HG02588 (cell line): ENCODE data around the gene SHANK2.

Experiments used
- ATAC-seq: cut with Tn5 transposase; IDR thresholded peaks from one replicate; pipeline ENCODE4 v1.9.1; 2021; ENCODE audit warnings: mild to moderate bottlenecking, moderate library complexity; ENCODE audit not compliant: unreplicated experiment

Gene SHANK2

DNA sequence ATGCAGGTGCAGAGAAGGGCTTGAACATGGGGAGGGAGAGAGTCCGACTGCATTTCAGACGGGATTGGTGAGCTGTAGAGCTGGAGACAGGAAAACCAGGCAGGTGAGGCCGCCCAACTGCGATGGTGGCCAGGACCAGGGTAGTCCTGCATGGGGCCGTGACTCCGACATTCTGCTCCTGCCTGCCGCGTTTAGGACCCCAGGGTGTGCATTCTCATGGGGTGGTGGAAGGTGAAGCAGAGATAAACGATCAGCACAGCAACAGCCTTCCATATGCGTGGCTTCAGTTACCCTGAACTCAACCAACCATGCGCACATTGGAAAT, 29.3 kb downstream of the SHANK2 start:
- no peak for ATAC-seq

DNA sequence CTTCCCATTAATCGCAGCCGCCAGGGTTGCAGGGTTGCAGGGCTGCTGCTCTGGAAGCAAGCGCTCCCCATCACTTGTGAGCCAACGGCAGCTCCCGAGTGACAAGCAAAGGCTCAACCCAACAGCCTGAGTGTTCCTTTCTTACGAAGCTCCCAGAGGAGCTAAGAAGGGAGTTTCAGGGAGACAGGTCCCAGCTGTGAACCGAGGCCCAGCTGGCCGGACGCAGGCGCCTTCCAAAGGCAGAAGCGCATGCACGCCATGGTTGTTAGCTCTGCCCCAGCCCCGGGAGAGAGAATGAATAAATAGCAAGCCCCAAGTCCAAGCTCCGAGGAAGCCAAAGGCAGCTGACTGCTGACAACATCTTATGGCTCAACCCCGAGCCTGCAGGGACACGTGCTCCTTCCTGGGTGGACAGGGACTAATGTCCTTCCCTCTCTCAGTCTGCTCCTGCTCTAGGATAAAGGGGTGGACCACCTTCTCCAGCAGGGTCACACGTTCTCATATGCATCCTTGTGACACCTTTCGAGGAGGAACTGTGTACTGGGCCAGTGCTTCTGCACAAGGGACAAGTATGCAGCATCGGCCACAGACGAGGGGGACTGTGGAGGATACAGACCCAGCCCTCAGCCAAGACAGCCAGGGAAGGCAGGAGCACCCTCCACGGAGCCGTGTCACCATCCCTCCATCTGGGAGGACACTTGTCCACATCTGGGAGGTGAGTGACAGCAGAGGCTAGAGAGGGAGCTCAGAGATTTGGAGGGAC, 29.9 kb downstream of the SHANK2 start:
- ATAC-seq: no peak

DNA sequence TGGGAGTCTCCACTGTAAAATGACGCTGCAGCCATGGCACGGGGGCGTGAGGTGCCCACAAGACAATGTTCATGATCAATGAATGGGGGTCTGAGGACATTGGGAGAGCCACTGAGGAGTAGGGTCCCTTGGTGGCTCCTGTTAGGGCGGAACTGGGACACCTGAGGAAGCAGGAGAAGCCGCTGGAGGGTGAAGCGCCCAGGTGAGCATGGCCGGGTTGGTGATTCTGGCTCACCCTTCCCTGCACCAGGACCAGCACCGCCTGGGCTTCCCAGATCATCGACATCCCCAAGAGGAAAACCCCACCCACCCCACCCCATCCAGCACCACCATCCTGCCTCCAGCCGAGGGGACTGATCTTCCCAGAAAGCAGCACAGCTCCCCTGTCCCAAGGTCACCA, 30.6 kb downstream of the SHANK2 start:
- no peak for ATAC-seq

DNA sequence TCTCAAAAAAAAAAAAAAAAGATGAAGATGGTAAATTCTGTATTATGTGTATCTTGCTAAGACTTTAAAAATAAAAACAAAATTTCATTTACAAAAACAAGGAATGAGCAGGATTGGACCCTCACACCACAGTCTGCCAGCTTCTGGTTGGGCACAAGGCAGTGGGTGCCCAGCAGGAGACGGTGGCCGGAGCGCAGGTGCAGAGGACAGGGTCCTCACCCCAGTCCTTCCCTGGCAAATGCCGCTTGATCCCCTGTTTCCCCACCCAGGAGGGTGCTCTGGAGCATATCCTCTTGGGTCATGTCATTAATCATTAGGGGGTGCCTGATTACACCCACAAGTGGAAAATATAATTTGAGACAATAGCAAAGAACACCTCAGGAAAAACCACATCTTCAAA, 31.2 kb downstream of the SHANK2 start:
- no peak for ATAC-seq

DNA sequence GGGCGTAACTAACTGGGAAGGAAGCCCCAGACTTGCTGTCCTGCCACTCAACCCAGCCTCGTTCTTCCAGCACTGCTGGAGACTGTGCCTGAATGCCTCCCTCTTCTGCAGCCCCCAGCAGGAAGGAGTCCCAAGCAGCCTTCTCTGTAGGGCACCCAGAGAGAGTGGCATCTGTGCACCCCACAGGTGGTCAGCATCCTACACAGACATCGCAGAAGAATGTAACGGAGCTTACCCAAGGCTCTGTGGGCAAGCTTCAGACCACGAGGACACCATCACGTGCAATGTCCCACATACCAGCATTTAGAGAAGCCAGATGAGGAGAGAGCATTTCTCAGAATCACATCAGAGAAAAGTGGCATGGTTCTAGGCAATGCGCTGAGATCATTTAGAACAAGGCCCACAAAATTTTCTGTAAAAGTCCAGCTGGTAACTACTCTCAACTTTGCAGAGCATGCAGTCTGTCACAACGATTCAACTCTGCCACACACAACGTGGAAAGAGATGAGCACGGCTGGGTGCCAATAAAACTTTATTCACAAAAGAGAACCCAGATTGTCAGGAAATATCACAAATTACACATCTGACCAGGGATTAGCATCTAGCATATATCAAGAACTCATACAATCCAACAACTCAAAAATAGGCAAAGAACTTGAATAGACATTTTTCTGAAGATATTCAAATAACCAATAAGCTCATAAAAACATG, 33.4 kb downstream of the SHANK2 start:
- no peak for ATAC-seq

DNA sequence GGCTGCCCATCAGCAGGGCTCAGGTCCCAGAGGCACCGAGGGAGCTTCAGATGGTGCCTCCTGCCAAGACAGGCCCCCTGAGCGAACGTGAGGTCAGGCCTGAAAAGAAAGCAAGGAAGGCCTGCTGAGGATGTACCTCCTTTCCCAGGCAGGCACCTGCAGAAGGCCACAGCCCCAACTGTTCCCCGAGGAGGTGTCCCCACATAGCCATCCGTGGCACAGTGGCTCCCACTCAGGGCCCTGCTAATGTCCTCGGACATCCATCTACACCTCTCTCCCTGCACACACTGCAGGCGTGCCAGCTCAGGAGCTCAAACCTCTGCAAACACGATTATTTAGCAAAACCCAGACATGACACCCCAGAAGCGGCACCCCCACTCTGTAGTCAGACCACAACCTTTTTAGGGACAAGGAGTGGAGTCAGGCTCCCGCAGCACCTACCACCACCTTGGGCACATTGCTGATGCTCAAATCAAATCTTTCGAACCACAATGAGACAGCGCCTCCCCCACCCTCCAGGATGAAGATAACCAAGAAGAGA, 36.9 kb downstream of the SHANK2 start:
- ATAC-seq: no peak

DNA sequence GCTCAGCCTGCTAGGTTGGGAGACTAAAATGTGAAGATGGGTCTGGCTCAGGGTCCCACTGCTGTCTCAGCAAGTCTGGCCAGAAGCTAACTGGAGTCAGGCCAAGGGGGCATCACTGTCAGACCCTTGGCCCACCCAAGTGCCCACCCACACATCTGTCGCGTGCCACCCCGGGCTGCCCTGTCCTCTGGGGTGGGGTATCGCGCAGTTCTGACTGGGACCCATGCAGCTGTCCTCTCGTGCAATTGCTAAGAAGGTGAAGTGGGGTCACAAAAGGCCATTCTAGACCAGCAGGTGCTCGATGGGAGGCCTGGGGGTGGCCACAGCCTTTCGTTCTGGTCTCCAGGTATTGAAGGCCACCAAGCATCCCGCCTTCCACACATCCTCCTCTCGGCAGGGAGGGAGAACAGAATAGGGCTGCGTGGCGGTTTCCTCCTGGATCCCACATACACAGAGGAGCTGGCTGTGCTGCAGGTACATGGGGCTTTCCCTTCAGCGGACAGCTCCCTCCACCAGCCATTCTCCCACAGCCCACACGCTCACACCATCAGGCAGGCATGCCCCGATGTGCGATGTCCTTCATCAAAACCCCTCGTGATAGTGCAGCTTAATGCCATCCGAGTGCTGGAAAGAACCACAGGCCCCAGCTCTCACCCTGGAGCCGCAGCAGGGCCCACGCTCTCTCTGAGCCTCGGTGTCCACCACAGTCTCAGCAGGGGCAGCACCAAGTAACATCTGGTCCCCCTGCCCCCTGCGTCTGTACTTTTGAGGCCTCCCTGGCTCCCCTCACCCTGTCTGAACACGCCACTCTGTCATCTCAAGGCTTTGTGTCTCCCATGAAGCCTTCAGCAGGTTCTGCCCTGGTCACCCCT, 37.6 kb downstream of the SHANK2 start:
- ATAC-seq: no peak

DNA sequence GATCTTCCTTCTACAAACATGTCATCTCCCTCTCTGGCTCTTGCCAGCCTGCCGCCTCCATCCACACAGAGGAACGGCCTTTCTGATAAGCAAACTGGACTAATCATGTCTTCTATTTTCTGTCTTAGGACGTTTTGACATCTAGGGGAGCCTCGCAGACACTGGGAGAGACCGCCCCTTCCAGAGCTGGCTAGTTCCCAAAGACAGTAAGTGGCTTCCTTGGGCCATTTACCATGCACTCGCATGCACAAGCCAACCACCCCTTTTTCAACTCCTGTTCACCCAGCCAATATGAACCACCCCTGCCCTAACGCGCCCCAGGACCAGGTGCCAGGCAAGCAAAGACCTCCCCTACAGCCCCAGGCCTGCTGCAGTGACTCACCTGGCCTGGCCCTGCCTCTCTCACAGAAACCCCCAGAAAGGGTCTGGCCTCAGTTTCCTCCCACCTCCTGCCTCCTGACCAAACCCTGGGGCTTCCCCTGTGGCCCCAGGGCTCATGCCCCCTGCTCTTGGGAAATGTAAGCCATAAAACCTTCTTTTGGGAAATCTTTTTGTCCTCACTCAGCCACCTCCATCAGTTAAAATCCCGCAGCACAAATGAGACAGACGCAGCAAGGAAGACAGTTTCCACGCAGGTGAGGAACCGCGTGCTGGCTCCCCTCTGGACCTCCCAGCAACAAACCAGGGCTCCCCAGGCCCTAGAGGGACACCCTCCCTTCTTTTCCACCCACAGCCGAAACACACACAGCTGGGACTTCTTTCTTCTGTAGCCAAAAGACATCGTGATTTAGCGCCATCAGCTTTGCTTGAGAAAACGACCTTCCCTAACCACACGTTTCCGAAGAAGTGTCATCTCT, 38.5 kb downstream of the SHANK2 start:
- ATAC-seq: no peak

DNA sequence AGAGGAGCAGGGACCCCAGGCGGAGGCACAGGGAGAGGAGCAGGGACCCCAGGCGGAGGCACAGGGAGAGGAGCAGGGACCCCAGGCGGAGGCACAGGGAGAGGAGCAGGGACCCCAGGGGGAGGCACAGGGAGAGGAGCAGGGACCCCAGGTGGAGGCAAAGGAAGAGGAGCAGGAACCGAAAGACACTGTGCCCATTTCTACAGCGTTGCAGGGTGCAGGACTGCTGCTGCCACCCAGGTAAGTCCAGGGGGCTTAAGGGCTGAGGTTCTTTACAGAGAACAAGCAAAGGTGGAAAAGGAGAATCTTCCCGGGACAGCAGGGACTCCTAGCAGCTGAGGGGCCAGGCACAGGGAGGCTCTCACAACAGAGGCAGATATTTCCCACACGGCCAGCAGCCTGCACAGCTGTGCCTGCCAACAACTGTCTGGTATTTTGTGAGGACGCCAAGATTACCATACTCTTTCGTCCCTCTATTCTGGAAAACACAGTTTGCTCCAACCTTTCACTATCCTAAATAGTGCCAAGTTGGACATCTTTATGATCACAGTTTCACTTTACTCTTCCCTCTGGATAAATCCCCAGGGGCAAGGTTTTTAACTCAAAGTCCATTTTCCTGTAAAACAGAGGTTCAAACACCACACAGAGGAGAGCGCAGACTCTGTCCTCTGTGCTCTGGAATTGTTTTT, 39.4 kb downstream of the SHANK2 start:
- no peak for ATAC-seq

DNA sequence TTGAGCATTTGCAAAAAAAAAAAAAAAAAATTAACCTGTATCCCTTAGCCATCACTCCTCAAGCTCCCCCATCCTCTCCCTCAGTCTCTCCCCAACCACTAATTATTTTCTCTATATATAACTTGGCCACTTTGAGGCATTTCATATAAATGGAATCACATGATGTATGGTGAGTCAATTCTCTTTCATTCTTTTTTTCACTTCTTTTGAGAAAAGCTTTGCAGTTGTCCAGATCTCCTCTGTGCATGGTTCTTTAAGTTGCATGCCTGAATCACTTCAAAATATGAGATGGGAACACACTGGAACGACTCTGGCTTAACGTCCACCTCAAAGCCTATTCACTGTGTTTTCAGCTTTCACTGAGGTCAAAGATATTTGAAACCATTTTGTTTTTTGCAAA, 40.7 kb downstream of the SHANK2 start:
- no peak for ATAC-seq

DNA sequence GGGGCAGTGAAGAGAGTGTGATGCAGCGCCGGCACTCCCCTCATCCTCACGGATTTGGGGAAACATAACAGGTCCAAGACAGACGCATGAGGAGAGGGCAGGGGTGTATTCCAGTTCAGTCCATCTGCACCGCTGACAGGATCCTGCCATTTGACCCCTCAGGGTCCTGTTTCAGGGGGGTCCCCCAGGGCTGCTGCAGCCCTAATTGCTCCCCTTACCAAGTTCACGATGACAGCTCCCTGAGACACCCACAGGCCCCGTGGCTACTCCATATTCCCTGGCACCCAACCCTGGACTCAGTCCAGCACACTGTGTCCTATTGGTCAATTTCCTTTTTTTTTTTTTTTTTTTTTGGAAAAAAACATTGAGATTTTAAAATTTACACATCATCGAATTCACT, 41.5 kb downstream of the SHANK2 start:
- ATAC-seq: no peak

DNA sequence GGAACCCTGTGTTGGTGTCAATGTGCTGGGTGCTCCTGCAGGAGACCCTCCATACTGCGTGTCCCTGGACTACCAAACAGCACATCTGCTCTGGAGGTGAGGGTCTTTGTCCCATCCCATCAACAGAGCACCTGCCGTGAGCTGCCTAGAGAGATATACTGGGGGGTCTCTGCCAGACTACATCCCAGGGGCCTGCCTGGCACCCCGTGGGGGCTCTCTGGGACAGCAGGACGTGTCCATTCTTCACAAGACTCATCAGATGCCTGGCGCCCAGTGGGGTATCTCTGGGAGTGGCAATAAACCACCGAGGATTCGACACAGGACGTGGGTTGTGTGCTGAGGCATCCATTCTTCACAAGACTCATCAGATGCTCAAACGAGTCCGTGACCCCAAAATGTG, 42.7 kb downstream of the SHANK2 start:
- no peak for ATAC-seq

DNA sequence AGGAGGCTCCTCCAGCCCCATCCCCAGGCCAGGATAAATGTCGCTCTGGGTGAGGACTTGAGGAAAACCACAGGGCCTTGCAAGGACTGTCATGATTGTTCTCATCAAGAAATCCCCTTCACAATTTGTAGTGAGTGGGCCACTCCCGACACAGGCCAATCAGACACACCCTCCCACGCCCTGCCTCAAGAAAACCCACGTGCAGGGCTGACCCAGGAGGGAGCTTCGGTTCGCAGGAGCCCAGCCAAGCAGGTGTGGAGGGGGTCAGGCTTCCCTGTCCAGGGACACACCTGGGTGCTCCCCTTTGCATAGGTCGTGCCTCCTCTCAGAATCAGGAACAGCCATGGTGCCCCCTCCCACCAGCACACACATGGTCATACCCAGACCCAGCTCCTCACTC, 43.2 kb downstream of the SHANK2 start:
- no peak for ATAC-seq

DNA sequence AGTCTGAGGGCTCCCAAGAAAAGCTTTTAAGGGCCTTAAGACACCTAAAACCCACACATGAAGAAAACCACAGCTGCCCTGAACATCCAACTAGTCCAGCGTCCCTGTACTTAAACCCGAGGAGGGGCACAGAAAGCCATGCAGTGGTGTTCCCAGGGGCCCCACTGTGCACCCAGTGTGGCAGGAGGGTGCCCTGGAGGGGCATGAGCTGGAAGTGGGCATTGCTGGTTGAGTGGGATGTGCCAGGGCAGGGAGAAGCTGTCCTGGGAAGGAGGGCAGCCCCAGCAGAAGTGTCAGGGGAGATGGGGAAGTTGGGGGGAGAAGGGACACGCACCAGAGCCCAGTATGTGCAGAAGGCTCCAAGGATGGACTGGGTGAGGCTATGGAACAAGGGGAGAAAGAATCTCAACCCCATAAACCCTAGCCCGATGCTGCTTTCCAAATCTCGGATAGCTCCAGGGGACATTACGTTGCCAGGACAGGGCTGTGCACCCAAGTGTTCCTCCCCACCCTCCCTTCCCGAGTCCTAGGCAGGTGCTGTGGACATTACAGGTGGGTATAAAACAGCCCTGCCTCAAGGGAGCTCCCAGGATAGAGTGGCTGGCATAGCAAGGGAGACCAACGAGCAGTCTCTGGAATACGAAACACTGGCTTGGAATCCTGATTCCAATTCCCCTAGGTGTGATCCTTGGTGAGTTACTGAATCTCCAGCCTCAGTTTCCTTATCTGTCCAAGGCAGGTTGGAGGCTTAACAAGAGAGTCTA, 44.2 kb downstream of the SHANK2 start:
- ATAC-seq: no peak

DNA sequence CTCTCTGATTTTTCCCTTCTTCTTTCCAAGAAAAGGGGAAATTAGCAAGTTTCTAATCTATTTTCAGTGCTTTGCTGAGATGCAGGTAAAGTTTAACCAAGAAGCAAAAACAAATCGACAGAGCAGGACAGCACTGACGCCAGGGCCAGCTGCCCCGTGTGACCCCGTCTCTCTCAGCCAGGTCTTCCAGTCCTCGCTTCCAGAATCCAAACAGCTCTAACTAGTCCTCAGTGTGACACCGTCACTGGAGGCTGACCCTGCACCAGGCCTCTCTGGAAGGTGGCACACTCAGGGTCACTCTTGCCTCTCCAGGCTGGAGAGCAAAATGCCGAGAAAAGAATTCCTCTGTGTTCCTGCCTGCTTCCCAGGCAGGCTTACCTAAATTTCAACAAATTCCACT, 44.8 kb downstream of the SHANK2 start:
- ATAC-seq: no peak

DNA sequence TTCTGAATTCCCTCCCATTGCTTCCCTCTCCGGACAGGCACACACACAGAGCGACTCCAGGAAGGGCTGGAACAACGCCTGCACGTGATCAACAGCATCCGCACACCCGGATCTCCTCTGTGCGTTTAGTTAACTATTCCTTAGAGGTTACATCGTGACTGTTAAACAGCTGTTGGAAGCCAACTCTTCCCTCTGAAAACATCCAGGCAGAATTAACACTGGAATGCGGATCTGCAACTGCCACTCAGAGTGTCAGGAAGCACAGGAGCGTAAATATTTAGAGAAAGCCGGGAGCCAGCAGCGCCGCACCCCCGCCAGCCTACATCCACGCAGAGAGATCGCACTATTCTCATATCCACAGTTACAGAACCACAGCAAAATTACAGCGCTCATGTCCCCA, 46.2 kb downstream of the SHANK2 start:
- no peak for ATAC-seq

DNA sequence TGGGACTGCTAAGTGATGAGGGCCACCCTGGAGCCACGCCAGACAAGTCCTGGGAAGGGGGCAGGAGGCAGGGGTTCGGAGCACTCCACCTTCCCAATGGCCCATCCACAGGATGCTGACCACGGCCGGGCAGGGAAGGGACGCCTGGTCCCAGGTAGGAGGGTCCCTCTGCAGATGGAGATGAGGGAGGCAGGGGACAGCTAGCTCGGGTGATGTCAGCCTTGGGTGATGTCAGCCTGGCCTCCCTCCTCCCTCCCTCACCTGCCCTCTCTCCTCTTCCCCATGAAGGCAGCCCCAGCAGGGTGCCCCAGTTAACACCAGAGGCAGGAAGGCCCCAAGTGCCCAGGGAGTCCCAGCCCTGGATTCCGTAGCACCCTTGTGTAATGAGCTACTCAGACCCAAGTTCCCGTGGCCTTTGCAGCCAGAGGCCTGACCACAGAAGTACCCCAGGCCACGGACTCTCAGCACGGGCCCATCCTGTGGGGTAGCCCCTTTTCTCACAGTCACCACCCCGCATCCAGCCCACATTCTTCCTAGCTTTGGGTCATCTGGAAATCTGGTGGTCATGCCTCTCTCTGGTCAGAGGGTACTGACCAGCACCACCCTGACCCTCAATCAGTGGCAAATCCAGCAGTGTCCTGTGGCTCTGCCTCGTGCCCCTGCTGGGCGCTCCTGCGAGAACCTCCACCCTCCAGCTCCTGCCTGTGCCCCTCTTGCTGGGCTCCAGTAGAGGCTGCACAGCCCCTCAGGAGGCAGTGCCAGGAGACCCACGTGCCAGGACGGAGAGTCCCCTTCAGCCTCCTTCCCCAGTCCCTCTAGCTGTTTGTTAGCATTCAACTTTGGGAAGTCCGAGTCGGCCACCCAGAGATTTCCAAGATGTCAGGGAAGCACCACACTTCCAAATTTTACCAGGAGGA, 47.4 kb downstream of the SHANK2 start:
- no peak for ATAC-seq

DNA sequence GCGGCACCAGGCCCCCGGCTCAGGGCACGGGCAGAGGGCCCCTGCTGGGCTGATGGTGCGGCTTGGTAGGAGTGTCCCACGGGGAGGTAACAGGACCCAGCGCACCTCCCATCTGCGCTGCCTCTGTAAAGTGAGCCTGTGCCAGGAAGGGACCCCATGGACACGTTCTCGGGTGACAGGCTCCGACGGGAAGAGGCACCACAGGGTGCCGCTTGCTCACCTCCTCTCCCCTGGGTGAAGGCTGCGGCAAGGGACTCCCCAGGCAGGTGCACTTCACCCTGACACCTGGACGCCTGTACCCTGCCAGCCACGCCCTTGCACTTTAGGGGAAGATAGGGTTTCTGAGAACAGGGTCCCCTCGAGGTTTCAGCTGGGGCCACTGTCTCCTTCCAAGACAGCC, 48.1 kb downstream of the SHANK2 start:
- ATAC-seq: no peak
